Sigmoid colon (tissue), 3 donors: ENCODE data around the gene LAIR2.

Experiments
- CTCF ChIP-seq, 4 experiments: fragments of 450-650 bp in 3 of 4; fragments of 200-600 bp in 1 of 4; IDR thresholded peaks; one replicate each; pipeline ENCODE4 v1.5.1; 2016 to 2019; ENCODE audit warnings: antibody characterized with exemption in 4 of 4, mild to moderate bottlenecking in 3 of 4, moderate library complexity in 2 of 4
- POLR2A ChIP-seq, 2 donors: fragments of 450-650 bp; IDR thresholded peaks; one replicate each; pipeline ENCODE4 v1.6.1; 2016; ENCODE audit warnings: antibody characterized with exemption in 2 of 2, mild to moderate bottlenecking in 2 of 2, moderate library complexity in 2 of 2

DNA sequence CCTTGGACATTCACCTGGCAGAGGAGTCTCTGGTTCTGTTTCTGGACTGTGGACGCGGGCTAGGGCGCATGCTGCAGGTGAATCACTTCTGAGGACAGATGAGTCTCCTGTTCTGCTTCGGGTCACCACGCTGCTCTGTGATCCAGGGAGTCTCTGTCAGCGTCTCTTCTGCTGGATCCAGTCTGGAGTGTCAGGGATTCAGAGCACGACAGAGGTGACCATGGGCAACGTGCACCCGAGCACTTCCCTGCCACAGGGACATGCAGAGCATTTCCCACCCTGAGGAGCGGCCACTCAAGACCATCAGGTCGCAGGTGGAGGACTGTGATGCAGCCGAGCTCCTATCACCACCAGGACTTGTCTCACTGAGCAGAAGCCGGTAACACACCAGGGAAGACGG, 46.6 kb downstream of the LAIR2 start:
- TF ChIP-seq CTCF (IDR thresholded peaks at IDR 0.05) = no peak
- TF ChIP-seq POLR2A (IDR thresholded peaks at IDR 0.05) = no peak
